Activated CD4-positive, alpha-beta T cell treated with anti-CD3 and anti-CD28 coated beads, Interleukin-10, Interleukin-2, amounts not matched to agents 100 ng/mL and 50 ng/mL, durations not matched to agents 16 hours and 8 hours (primary cell): ENCODE results near the gene PDRG1.
"Not testable (repeated sequence)": the region's sequence is repeated elsewhere in the genome, so short reads cannot be mapped to it uniquely, and the experiment has no call there.

Source experiments
- DNase-seq: peaks from one replicate; pipeline ENCODE4 v3.0.0-alpha.2; 2020

The PDRG1 gene

GRCh38 chr20:31966991-31967655 lies 15.3 kb upstream of the PDRG1 start:
- DNase-seq, result no peak

GRCh38 chr20:31963889-31964288 lies 12.0 kb upstream of the PDRG1 start:
- DNase-seq, result no peak

- DNase-seq, result no peak
These were observed 10.9 kb upstream of the PDRG1 start for GRCh38 chr20:31962761-31963160.

- no peak for DNase-seq
These were observed 5.0 kb upstream of the PDRG1 start for GRCh38 chr20:31956556-31957526.

GRCh38 chr20:31954500-31954899 lies 2.7 kb upstream of the PDRG1 start:
- DNase-seq, result no peak

GRCh38 chr20:31953556-31954148 lies 1.8 kb upstream of the PDRG1 start:
- DNase-seq, result no peak

GRCh38 chr20:31951203-31951529 lies 680 bp downstream of the PDRG1 start:
- DNase-seq, result no peak

GRCh38 chr20:31949877-31950646 lies 1.8 kb downstream of the PDRG1 start:
- DNase-seq, result no peak

- DNase-seq, result no peak
These were observed 3.8 kb downstream of the PDRG1 start for GRCh38 chr20:31948008-31948407.

GRCh38 chr20:31945785-31946184 lies 6.1 kb downstream of the PDRG1 start:
- DNase-seq, result no peak

- no peak for DNase-seq
These were observed 6.5 kb downstream of the PDRG1 start for GRCh38 chr20:31945319-31945718.

GRCh38 chr20:31943052-31943471 lies 8.8 kb downstream of the PDRG1 start:
- DNase-seq, result no peak

- DNase-seq, result no peak
These were observed 12.2 kb downstream of the PDRG1 start for GRCh38 chr20:31939661-31940060.

- DNase-seq, result no peak
These were observed 14.0 kb downstream of the PDRG1 start for GRCh38 chr20:31937820-31938219.

GRCh38 chr20:31936420-31936819 lies 15.4 kb downstream of the PDRG1 start:
- no peak for DNase-seq

GRCh38 chr20:31934968-31935764 lies 16.7 kb downstream of the PDRG1 start:
- DNase-seq, result no peak

GRCh38 chr20:31934491-31934890 lies 17.4 kb downstream of the PDRG1 start:
- DNase-seq, result no peak

GRCh38 chr20:31933698-31934097 lies 18.1 kb downstream of the PDRG1 start:
- no peak for DNase-seq

GRCh38 chr20:31930779-31931178 lies 21.1 kb downstream of the PDRG1 start:
- no peak for DNase-seq

GRCh38 chr20:31929631-31930030 lies 22.2 kb downstream of the PDRG1 start:
- not testable (repeated sequence) for DNase-seq

- no peak for DNase-seq
These were observed 24.2 kb downstream of the PDRG1 start for GRCh38 chr20:31927627-31928159.

GRCh38 chr20:31926493-31926892 lies 25.4 kb downstream of the PDRG1 start:
- DNase-seq, result no peak
